GM12874 (cell line): ENCODE results near the gene VSTM2L.

Source experiments
- CTCF ChIP-seq: IDR thresholded peaks from 2 replicates; pipeline ENCODE4 v1.5.1; 2011; ENCODE audit warnings: low read depth, mild to moderate bottlenecking, control low read depth, low read length, moderate library complexity; ENCODE audit not compliant: insufficient read depth

Gene VSTM2L

GRCh38 chr20:37875460-37876175 is 27.3 kb upstream of the VSTM2L start:
- TF ChIP-seq CTCF, result no peak

GRCh38 chr20:37876863-37877262 is 26.1 kb upstream of the VSTM2L start:
- TF ChIP-seq CTCF, result no peak

GRCh38 chr20:37877832-37878772 is 24.8 kb upstream of the VSTM2L start:
- no peak for TF ChIP-seq CTCF

- TF ChIP-seq CTCF, result no peak
Observed at GRCh38 chr20:37878835-37879599, 23.9 kb upstream of the VSTM2L start.

- no peak for TF ChIP-seq CTCF
Observed at GRCh38 chr20:37879843-37880242, 23.1 kb upstream of the VSTM2L start.

- TF ChIP-seq CTCF, result no peak
Observed at GRCh38 chr20:37880726-37881591, 22.0 kb upstream of the VSTM2L start.
